Caco-2 (cell line): Measurements from ENCODE around the gene PKD1L1. TPM values are rescaled to one million over a fixed set of nuclear protein-coding genes. Genes with fewer than 3 reads are reported as not detected.

Experiments
- BruUV-seq: library from RNA; stranded (reverse); fragments of 400-500 nt; replicated peaks from 2 replicates; lab custom pipeline; 2021; lab: Mats Ljungman, UMichigan
- CTCF ChIA-PET: fragments of 300-600 bp; sonication (Branson Sonifier 250); formaldehyde crosslinking; loops from one replicate; lab custom pipeline; 2022; ENCODE audit warnings: antibody characterized with exemption; lab: Charles Lee
- POLR2A ChIA-PET: fragments of 300-600 bp; sonication (Branson Sonifier 250); formaldehyde crosslinking; loops from one replicate; lab custom pipeline; 2022; ENCODE audit warnings: antibody characterized with exemption; lab: Charles Lee
- DNase-seq, 2 experiments: peaks; one replicate each; pipeline versions ENCODE4 v3.0.0 to v3.0.0-alpha.2; 2020 to 2022
- H3K27me3 ChIP-seq: replicated peaks from 2 replicates; pipeline ENCODE4 v1.6.0; 2011; ENCODE audit warnings: low read length; ENCODE audit not compliant: control insufficient read depth, insufficient read depth
- H3K36me3 ChIP-seq: 2 replicates; pipeline ENCODE4 v1.5.1; 2011; ENCODE audit warnings: low read length; ENCODE audit not compliant: control insufficient read depth, insufficient read depth
- H3K4me1 ChIP-seq: fragments of 250-450 bp; sonication (Bioruptor Pico); 2 replicates; pipeline ENCODE4 v1.5.1; 2020; ENCODE audit warnings: mild to moderate bottlenecking
- H3K4me3 ChIP-seq: 2 replicates; pipeline ENCODE4 v1.5.1; 2011; ENCODE audit warnings: low read depth, mild to moderate bottlenecking, control low read depth, low read length
- H3K9me3 ChIP-seq: fragments of 250-450 bp; sonication (Bioruptor Pico); 2 replicates; pipeline ENCODE4 v1.5.1; 2020; ENCODE audit warnings: mild to moderate bottlenecking, moderate library complexity
- H3K27ac Mint-ChIP-seq: one replicate; pipeline ENCODE4 v1.8.0; 2022; ENCODE audit warnings: mixed read lengths; ENCODE audit not compliant: unreplicated experiment
- H3K27me3 Mint-ChIP-seq: one replicate; pipeline ENCODE4 v1.8.0; 2022; ENCODE audit warnings: mixed read lengths; ENCODE audit not compliant: insufficient read depth, unreplicated experiment
- H3K36me3 Mint-ChIP-seq: one replicate; pipeline ENCODE4 v1.8.0; 2022; ENCODE audit warnings: mild to moderate bottlenecking, mixed read lengths; ENCODE audit not compliant: insufficient read depth, unreplicated experiment
- H3K4me1 Mint-ChIP-seq: one replicate; pipeline ENCODE4 v1.8.0; 2022; ENCODE audit warnings: low read depth, mixed read lengths; ENCODE audit not compliant: unreplicated experiment
- H3K4me3 Mint-ChIP-seq: one replicate; pipeline ENCODE4 v1.8.0; 2022; ENCODE audit warnings: mild to moderate bottlenecking, moderate library complexity, mixed read lengths; ENCODE audit not compliant: unreplicated experiment
- H3K9me3 Mint-ChIP-seq: one replicate; pipeline ENCODE4 v1.8.0; 2022; ENCODE audit warnings: mixed read lengths; ENCODE audit not compliant: unreplicated experiment
- CTCF ChIP-seq, 2 experiments: fragments of 200-600 bp in 1 of 2; IDR thresholded peaks; 1 replicate in 1 of 2; 2 replicates in 1 of 2; pipeline versions ENCODE4 v1.5.1 to v1.8.0; 2011 to 2022; ENCODE audit warnings: antibody characterized with exemption in 1 of 2, control low read depth in 1 of 2, inconsistent platforms in 1 of 2, low read depth in 1 of 2, low read length in 1 of 2, mild to moderate bottlenecking in 1 of 2, moderate library complexity in 1 of 2; ENCODE audit not compliant: insufficient read depth in 1 of 2, severe bottlenecking in 1 of 2, unreplicated experiment in 1 of 2
- intact Hi-C: fragments of 100-400 bp; cut with micrococcal nuclease; formaldehyde crosslinking; loops from one replicate; pipeline ENCODE4 v1.10.0; 2022; ENCODE audit not compliant: unreplicated experiment
- total RNA-seq: library from RNA; stranded (reverse); gene quantifications from 2 replicates; pipeline ENCODE4 v1.2.3, GENCODE V29; 2022

Gene PKD1L1
- total RNA-seq, 1 experiment from 2014 or later: 0.25 TPM

GRCh38 chr7:47758546-47758945 is 189.7 kb downstream of the PKD1L1 start:
- Mint-ChIP-seq H3K27ac (peak overlapping the region; percentile 3), H3K36me3 (peaks cover 11% of the 10 kb centered on the region), H3K4me3 (no peak overlapping the region), H3K9me3 (peaks cover 9% of the 10 kb centered on the region), H3K27me3 (no peaks in the 10 kb centered on the region), H3K4me1 (peaks cover 24% of the 10 kb centered on the region)
- no peak for TF ChIP-seq CTCF (IDR thresholded peaks at IDR 0.05; ENCODE audit: insufficient read depth in 1 of 2, low read depth in 1 of 2, low read length in 1 of 2, severe bottlenecking in 1 of 2, unreplicated experiment in 1 of 2)
- ChIA-PET POLR2A (no interaction called here), CTCF (interaction anchor here (1.0 kb wide), 2 partner anchors 45 to 61 kb away, joined by 3 to 4 read pairs; no protein-coding TSS in a partner anchor)
- no peaks in the 10 kb centered on the region for H3K9me3 ChIP-seq
- H3K36me3 ChIP-seq: no peaks in the 10 kb centered on the region
- H3K27me3 ChIP-seq: no peaks in the 10 kb centered on the region
- no peak overlapping the region for H3K4me3 ChIP-seq
- BruUV-seq: no TSS peak
- peaks cover 23% of the 10 kb centered on the region for H3K4me1 ChIP-seq
- intact Hi-C loops: no loop called here
- no peak for DNase-seq

- no peak for TF ChIP-seq CTCF (IDR thresholded peaks at IDR 0.05; ENCODE audit: insufficient read depth in 1 of 2, low read depth in 1 of 2, low read length in 1 of 2, severe bottlenecking in 1 of 2, unreplicated experiment in 1 of 2)
- intact Hi-C loops: no loop called here
- Mint-ChIP-seq H3K36me3 (peaks cover 5% of the 10 kb centered on the region), H3K9me3 (peaks cover 11% of the 10 kb centered on the region), H3K27me3 (no peaks in the 10 kb centered on the region), H3K27ac (peak overlapping the region; percentile 3), H3K4me3 (no peak overlapping the region), H3K4me1 (peaks cover 18% of the 10 kb centered on the region)
- POLR2A ChIA-PET: no interaction called here
- no peaks in the 10 kb centered on the region for H3K9me3 ChIP-seq
- no peaks in the 10 kb centered on the region for H3K27me3 ChIP-seq
- no peaks in the 10 kb centered on the region for H3K36me3 ChIP-seq
- DNase-seq: no peak
- no TSS peak for BruUV-seq
- no peak overlapping the region for H3K4me3 ChIP-seq
- peaks cover 19% of the 10 kb centered on the region for H3K4me1 ChIP-seq
- CTCF ChIA-PET: interaction anchor here (1.0 kb wide), 1 partner anchor 44 kb away, joined by 4 read pairs; no protein-coding TSS in a partner anchor
Observed at GRCh38 chr7:47757921-47758411, 190.3 kb downstream of the PKD1L1 start.

GRCh38 chr7:47756636-47757035 is 191.6 kb downstream of the PKD1L1 start:
- no peak overlapping the region for H3K4me3 ChIP-seq
- H3K9me3 ChIP-seq: no peaks in the 10 kb centered on the region
- TF ChIP-seq CTCF (IDR thresholded peaks at IDR 0.05; ENCODE audit: insufficient read depth in 1 of 2, low read depth in 1 of 2, low read length in 1 of 2, severe bottlenecking in 1 of 2, unreplicated experiment in 1 of 2): no peak
- no peak overlapping the region for H3K27ac Mint-ChIP-seq
- ChIA-PET CTCF (interaction anchor here (0.6 kb wide), 1 partner anchor 45 kb away, joined by 7 read pairs; no protein-coding TSS in a partner anchor), POLR2A (no interaction called here)
- H3K4me1 Mint-ChIP-seq: peaks cover 14% of the 10 kb centered on the region
- peaks cover 21% of the 10 kb centered on the region for H3K9me3 Mint-ChIP-seq
- no peaks in the 10 kb centered on the region for H3K36me3 ChIP-seq
- no peak for DNase-seq
- H3K4me1 ChIP-seq: peaks cover 7% of the 10 kb centered on the region
- no peaks in the 10 kb centered on the region for H3K27me3 ChIP-seq
- H3K36me3 Mint-ChIP-seq: no peaks in the 10 kb centered on the region
- intact Hi-C loops: no loop called here
- BruUV-seq: no TSS peak
- no peak overlapping the region for H3K4me3 Mint-ChIP-seq
- no peaks in the 10 kb centered on the region for H3K27me3 Mint-ChIP-seq
